Ascending aorta (tissue), 2 donors: ENCODE results near the gene PCBP3. TPM values are rescaled to one million over a fixed set of nuclear protein-coding genes. Genes with fewer than 3 reads are reported as not detected.
A peak's percentile ranks its signal among the peaks of the same experiment; 100 is the strongest.

ENCODE experiments used
- DNase-seq, 2 donors: peaks; one replicate each; pipeline ENCODE4 v3.0.0-alpha.2; 2019; ENCODE audit warnings: low spot score in 2 of 2
- H3K27ac ChIP-seq, 2 donors: fragments of 200-600 bp; sonication (generic); one replicate each; pipeline ENCODE4 v1.5.1; 2016 to 2017; ENCODE audit warnings: mild to moderate bottlenecking in 1 of 2
- H3K27me3 ChIP-seq: fragments of 200-600 bp; sonication (generic); one replicate; pipeline ENCODE4 v1.5.1; 2017
- H3K36me3 ChIP-seq, 2 donors: fragments of 200-600 bp; sonication (generic); one replicate each; pipeline ENCODE4 v1.5.1; 2016
- H3K4me1 ChIP-seq, 2 donors: fragments of 200-600 bp; sonication (generic); one replicate each; pipeline ENCODE4 v1.5.1; 2016 to 2017; ENCODE audit warnings: mild to moderate bottlenecking in 1 of 2
- H3K4me3 ChIP-seq, 2 donors: fragments of 200-600 bp; sonication (generic); one replicate each; pipeline ENCODE4 v1.5.1; 2016 to 2017; ENCODE audit warnings: mild to moderate bottlenecking in 1 of 2
- H3K9me3 ChIP-seq, 2 donors: fragments of 200-600 bp; sonication (generic); one replicate each; pipeline ENCODE4 v1.5.1; 2016
- CTCF ChIP-seq, 3 experiments: fragments of 200-600 bp in 2 of 3; fragments of 450-650 bp in 1 of 3; sonication (generic) in 2 of 3; IDR thresholded peaks; one replicate each; pipeline ENCODE4 v1.5.1; 2016 to 2019; ENCODE audit warnings: antibody characterized with exemption in 3 of 3, mild to moderate bottlenecking in 1 of 3, moderate library complexity in 1 of 3
- intact Hi-C: fragments of 100-400 bp; cut with DNase I; formaldehyde crosslinking; loops from one replicate; pipeline ENCODE4 v1.15.1; 2023
- total RNA-seq: library from RNA; depleted of rRNA; stranded (reverse); fragments of >200 nt; gene quantifications from one replicate; pipeline ENCODE4 v1.1.0, GENCODE V29; 2016

The PCBP3 gene
- total RNA-seq, 1 donor from 2014 or later: not detected

GRCh38 chr21:45833414-45833813, 189.9 kb downstream of the PCBP3 start:
- H3K4me3 ChIP-seq: no peak overlapping the region
- H3K36me3 ChIP-seq: no peaks in the 10 kb centered on the region
- no peaks in the 10 kb centered on the region for H3K9me3 ChIP-seq
- H3K27me3 ChIP-seq: no peaks in the 10 kb centered on the region
- intact Hi-C loops: no loop called here
- no peak overlapping the region for H3K27ac ChIP-seq
- no peaks in the 10 kb centered on the region for H3K4me1 ChIP-seq
- TF ChIP-seq CTCF (IDR thresholded peaks at IDR 0.05): no peak
- DNase-seq: no peak

- Histone ChIP-seq H3K27ac (no peak overlapping the region), H3K9me3 (no peaks in the 10 kb centered on the region), H3K27me3 (no peaks in the 10 kb centered on the region), H3K4me3 (no peak overlapping the region), H3K4me1 (no peaks in the 10 kb centered on the region), H3K36me3 (no peaks in the 10 kb centered on the region)
- no peak for DNase-seq
- intact Hi-C loops: no loop called here
- no peak for TF ChIP-seq CTCF (IDR thresholded peaks at IDR 0.05)
Measured at GRCh38 chr21:45834026-45834715, 190.6 kb downstream of the PCBP3 start.

GRCh38 chr21:45834821-45835293, 191.3 kb downstream of the PCBP3 start:
- H3K4me3 ChIP-seq: no peak overlapping the region
- no peaks in the 10 kb centered on the region for H3K4me1 ChIP-seq
- H3K27me3 ChIP-seq: no peaks in the 10 kb centered on the region
- no peak for DNase-seq
- no peaks in the 10 kb centered on the region for H3K9me3 ChIP-seq
- TF ChIP-seq CTCF (IDR thresholded peaks at IDR 0.05): no peak
- no peak overlapping the region for H3K27ac ChIP-seq
- no peaks in the 10 kb centered on the region for H3K36me3 ChIP-seq
- intact Hi-C loops: no loop called here

- H3K4me1 ChIP-seq: no peaks in the 10 kb centered on the region
- no peak for TF ChIP-seq CTCF (IDR thresholded peaks at IDR 0.05)
- H3K36me3 ChIP-seq: no peaks in the 10 kb centered on the region
- no peak overlapping the region for H3K4me3 ChIP-seq
- H3K27me3 ChIP-seq: no peaks in the 10 kb centered on the region
- intact Hi-C loops: no loop called here
- peak in 1 of 2 donors; percentile 54 for DNase-seq
- no peak overlapping the region for H3K27ac ChIP-seq
- H3K9me3 ChIP-seq: peaks cover 0 to under 1% of the 10 kb centered on the region in 2 donors
Measured at GRCh38 chr21:45835301-45836267, 192.1 kb downstream of the PCBP3 start.

- DNase-seq: peak in 1 of 2 donors; percentile 46
- no peaks in the 10 kb centered on the region for H3K36me3 ChIP-seq
- H3K9me3 ChIP-seq: peaks cover 0 to 6% of the 10 kb centered on the region in 2 donors
- no peaks in the 10 kb centered on the region for H3K27me3 ChIP-seq
- no peak overlapping the region for H3K4me3 ChIP-seq
- TF ChIP-seq CTCF (IDR thresholded peaks at IDR 0.05): no peak
- no peak overlapping the region for H3K27ac ChIP-seq
- intact Hi-C loops: no loop called here
- H3K4me1 ChIP-seq: no peaks in the 10 kb centered on the region
Measured at GRCh38 chr21:45836268-45836655, 192.7 kb downstream of the PCBP3 start.
